HG03139 (cell line): Measurements from ENCODE around the gene SHOC1.
A peak's percentile ranks its signal among the peaks of the same experiment; 100 is the strongest.
"Not testable (repeated sequence)": the region's sequence is repeated elsewhere in the genome, so short reads cannot be mapped to it uniquely, and the experiment has no call there.

Source experiments
- ATAC-seq: cut with Tn5 transposase; IDR thresholded peaks from one replicate; pipeline ENCODE4 v1.9.1; 2021; ENCODE audit not compliant: unreplicated experiment

The SHOC1 gene

GRCh38 chr9:111805830-111806241, 11.1 kb upstream of the SHOC1 start:
- ATAC-seq: no peak

GRCh38 chr9:111805262-111805661, 10.5 kb upstream of the SHOC1 start:
- no peak for ATAC-seq

GRCh38 chr9:111804636-111805035, 9.9 kb upstream of the SHOC1 start:
- no peak for ATAC-seq

DNA sequence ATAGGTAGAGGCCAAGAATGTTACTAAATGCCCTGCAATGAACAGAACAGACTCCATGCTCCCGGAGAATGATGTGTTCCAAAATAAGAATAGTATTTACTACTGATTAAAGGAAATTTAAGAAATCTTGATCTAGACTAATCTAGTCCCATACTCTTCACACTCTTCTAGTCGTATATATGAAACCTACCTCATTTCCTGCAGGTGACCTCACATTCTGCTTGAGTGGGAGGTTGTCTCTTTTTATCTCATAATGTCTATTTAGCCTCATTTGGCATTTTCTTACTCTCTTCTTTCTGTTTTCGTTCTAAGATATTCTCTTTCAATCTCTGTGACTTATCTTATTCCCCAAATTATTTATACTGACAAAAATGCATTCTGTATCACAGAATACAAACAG, 9.2 kb upstream of the SHOC1 start:
- ATAC-seq: no peak

DNA sequence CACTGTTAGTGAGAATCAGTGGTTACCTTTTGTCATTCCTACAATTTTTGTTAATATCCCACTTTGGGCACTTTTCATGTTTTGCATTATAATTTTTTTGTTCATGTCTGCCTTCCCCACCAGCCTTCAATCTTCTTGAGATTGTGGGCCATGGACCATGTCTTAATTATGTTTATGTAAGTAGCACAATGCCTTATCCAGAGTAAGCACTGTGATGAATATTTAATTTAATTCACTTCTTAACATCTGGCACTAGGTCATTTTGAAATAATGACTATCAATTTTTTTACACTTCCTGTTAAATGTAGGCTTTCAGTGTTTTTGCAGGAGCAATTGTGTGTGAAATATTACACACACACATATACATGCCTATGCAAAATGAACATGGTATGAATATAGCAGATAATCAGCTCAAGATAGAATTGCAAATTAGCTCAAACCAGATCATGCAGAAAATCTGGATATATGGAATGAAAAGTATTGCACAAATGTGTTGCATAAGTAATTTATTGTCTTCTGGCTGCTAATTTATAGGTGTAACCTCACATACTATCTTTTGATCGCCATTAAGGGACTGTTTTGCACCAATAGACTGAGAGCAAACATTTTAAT, 5.3 kb upstream of the SHOC1 start:
- ATAC-seq: no peak

DNA sequence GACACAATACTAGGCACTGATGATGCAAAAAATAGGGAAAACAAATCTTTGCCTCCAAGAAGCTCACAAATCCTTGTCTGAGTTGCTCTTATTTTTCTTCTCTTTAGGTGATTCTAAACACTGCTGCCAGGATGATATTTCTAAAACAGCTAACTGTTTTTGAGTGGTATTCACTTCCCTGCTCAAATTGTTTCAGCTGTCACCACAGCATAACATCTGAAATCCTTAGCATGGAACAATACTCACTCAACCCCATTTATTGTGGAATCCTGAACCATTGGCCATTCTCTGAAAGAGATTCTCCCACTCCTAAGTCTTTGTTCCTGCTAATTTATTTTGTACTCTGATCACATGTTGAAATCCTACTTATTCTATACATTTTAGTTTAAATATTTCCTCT, 4.8 kb upstream of the SHOC1 start:
- ATAC-seq: no peak

GRCh38 chr9:111798786-111799185, 4.0 kb upstream of the SHOC1 start:
- no peak for ATAC-seq

DNA sequence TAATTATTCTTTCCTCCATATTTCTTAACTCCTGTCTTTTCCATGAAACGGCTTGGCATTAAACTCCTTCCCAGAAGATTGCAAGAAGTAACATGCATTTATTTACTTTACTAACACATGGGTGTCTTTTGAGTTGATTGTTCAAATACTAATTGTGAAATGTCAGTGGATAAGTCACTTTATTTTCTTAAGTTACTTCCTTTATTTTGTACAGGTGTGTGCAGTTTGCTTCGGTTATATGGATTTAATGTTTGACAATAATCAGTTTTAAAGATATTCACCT, 761 bp upstream of the SHOC1 start:
- no peak for ATAC-seq

DNA sequence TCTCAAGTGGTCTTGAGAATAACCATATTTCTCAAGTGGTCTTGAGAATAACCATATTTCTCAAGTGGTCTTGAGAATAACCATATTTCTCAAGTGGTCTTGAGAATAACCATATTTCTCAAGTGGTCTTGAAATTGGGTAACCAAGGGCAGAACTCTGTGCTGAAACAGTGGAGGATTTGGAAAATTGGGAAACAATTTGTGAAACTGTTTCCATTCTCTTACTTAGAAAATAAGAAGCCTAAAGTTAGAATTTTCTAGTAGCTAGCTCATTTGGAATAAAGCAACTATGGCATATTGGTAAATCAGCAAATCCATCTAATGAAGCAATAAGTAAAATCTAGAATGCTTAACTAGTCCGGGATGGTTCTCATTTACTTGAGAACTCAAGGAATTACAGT, 2.9 kb downstream of the SHOC1 start:
- not testable (repeated sequence) for ATAC-seq

DNA sequence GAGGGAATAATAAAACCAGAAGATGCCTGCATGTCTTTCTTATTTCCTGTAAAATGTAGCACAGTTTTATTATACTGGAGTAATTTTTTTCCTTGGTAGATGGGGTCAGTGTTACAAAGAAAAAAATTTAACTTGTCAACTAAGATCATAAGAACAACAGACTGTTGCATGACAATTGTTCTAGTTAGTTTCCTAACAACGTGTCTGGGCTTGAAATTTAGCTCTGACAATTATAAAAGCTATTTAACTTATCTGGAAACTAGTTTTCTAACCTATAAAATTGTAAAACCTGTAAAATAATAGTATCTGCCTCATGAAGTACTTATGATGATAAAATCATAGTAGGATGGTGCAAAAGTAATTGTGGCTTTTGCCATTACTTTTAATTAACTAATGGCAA, 4.9 kb downstream of the SHOC1 start:
- ATAC-seq: no peak

DNA sequence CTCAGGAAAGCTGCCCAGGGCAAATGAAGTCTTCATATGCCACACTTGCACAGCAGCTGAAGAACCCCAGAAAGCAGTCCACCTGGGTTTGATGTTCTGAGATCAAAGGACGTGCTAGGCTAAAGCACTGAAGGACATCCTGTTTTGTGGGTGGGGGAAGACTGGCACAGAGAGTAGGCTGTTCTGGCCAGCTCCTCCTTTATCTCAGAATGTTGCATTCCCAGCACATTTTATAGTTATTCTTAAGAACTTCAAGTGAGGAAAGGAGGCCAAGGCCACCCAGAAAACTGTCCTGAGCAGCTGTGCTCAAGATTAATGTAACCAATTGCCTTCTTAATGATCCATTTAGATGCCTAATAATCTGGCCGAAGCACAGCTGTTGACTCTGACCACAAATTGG, 10.9 kb downstream of the SHOC1 start:
- ATAC-seq: no peak

DNA sequence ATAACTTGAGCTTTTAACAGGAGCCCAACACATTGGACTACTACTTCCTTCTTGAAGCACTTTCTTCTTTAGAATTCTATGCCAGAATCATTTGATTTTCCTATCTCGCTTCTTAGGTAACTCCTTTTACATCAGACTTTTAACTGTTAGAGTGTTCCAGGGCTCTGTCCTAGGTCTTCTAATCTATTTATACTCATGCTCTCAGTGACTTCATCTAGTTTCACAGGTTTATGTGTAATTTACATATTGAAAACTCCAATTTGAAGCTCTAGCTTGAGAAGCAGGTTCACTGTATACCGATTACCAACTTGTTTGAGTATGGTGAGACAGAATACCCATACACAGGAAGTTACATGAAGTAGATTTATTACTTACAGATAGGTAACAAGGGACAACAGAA, 11.3 kb downstream of the SHOC1 start:
- ATAC-seq: no peak

DNA sequence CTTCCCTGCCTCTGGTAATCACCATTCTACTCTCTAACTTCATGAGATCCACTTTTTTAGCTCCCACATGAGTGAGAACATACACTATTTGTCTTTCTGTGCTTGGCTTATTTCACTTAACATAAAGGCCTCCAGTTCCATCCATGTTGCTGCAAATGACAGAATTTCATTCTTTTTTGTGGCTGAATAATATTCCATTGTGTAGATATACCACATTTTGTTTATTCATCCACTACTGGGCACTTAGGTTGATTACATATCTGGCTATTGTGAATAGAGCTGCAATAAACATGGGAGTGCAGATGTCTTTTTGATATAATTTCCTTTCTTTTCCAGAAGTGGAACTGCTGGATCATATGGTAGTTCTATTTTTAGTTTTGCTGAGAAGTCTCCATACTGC, 28.7 kb downstream of the SHOC1 start:
- no peak for ATAC-seq

GRCh38 chr9:111762556-111762955, 32.2 kb downstream of the SHOC1 start:
- ATAC-seq: no peak

- ATAC-seq: peak; percentile 73
Observed at GRCh38 chr9:111759762-111760639, 34.7 kb downstream of the SHOC1 start.

DNA sequence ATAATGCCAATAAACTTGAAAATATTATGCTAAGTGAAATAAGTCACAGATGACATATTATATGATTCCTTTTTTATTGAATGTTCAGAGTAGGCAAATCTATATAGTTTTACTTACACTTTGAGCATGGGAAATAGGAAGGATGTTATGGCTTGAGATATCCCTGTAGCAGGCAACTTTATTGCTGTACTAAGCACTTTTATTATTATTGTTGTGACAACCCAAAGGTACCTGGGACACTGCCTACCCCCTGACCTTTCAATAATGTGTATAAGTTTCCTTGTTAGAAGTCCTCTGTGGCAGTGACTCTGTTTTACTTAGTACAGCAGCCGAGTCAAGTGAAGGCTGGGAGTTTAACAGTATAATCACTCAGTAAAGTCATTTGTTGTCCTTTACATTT, 39.9 kb downstream of the SHOC1 start:
- no peak for ATAC-seq

DNA sequence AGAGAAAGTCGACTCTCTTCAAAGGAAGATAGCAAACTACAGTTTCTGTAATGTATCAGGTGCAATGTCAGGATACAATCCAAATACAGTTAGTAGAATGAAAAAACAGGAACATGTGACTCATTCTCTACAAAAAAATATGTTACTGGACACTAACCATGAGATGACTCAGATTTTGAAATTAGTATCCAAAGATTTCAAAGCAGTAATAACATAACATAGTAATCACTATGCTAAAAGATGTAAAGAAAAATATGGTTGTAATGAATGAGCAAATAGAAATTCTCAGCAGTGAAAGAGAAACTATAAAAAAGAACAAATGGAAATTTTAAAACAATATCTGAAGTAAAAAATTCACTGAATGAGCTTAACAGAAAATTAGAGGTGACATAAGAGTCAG, 42.3 kb downstream of the SHOC1 start:
- ATAC-seq: no peak
